Keratinocyte (primary cell): Measurements from ENCODE around the gene GIPC1. TPM values are rescaled to one million over a fixed set of nuclear protein-coding genes. Genes with fewer than 3 reads are reported as not detected.

Experiments
- DNase-seq: peaks from one replicate; pipeline ENCODE4 v3.0.0-alpha.2; 2011; ENCODE audit warnings: low read depth, missing footprints, low spot score
- FAIRE-seq: peaks from 2 replicates; lab custom pipeline; 2011; peaks lifted over from hg19 to GRCh38; lab: Jason Lieb, UNC
- H2AFZ ChIP-seq: 2 replicates; pipeline ENCODE4 v1.6.0; 2012; ENCODE audit warnings: low read length, control low read depth, inconsistent platforms; ENCODE audit not compliant: control insufficient read depth
- H3K27ac ChIP-seq: 2 replicates; pipeline ENCODE4 v1.5.1; 2011; ENCODE audit warnings: low read length; ENCODE audit not compliant: control insufficient read depth, insufficient read depth
- H3K27me3 ChIP-seq: 3 replicates; pipeline ENCODE4 v1.6.0; 2011; ENCODE audit warnings: low read length; ENCODE audit not compliant: control insufficient read depth, insufficient read depth; ENCODE audit errors: extremely low read depth
- H3K36me3 ChIP-seq, 2 experiments: 2 replicates in 1 of 2; 3 replicates in 1 of 2; pipeline ENCODE4 v1.5.1; 2011; ENCODE audit warnings: low read length in 2 of 2, mild to moderate bottlenecking in 1 of 2; ENCODE audit not compliant: control insufficient read depth in 2 of 2, insufficient read depth in 2 of 2; ENCODE audit errors: extremely low read depth in 1 of 2
- H3K4me1 ChIP-seq: 3 replicates; pipeline ENCODE4 v1.5.1; 2011; ENCODE audit warnings: low read length; ENCODE audit not compliant: control insufficient read depth, insufficient read depth; ENCODE audit errors: extremely low read depth
- H3K4me2 ChIP-seq: 3 replicates; pipeline ENCODE4 v1.6.0; 2011; ENCODE audit warnings: low read depth, low read length; ENCODE audit not compliant: control insufficient read depth, insufficient read depth; ENCODE audit errors: extremely low read depth
- H3K4me3 ChIP-seq, 3 experiments: fragments of 200-600 bp in 1 of 3; sonication (generic) in 1 of 3; 2 replicates in 2 of 3; 3 replicates in 1 of 3; pipeline ENCODE4 v1.5.1; 2011 to 2016; ENCODE audit warnings: low read length in 3 of 3, mild to moderate bottlenecking in 3 of 3, control low read depth in 2 of 3, inconsistent platforms in 1 of 3, low read depth in 1 of 3, mixed read lengths in 1 of 3, mixed run types in 1 of 3, moderate library complexity in 1 of 3; ENCODE audit not compliant: control insufficient read depth in 2 of 3, insufficient read depth in 2 of 3; ENCODE audit errors: extremely low read depth in 1 of 3
- H3K79me2 ChIP-seq: 2 replicates; pipeline ENCODE4 v1.6.0; 2012; ENCODE audit warnings: low read length; ENCODE audit not compliant: control insufficient read depth, insufficient read depth
- H3K9ac ChIP-seq: 3 replicates; pipeline ENCODE4 v1.6.0; 2011; ENCODE audit warnings: low read length; ENCODE audit not compliant: control insufficient read depth, insufficient read depth; ENCODE audit errors: extremely low read depth
- H3K9me1 ChIP-seq: 3 replicates; pipeline ENCODE4 v1.6.0; 2011; ENCODE audit warnings: low read length; ENCODE audit not compliant: control insufficient read depth, insufficient read depth; ENCODE audit errors: extremely low read depth
- H3K9me3 ChIP-seq: 2 replicates; pipeline ENCODE4 v1.5.1; 2012; ENCODE audit warnings: low read depth, low read length; ENCODE audit not compliant: control insufficient read depth
- H4K20me1 ChIP-seq: 3 replicates; pipeline ENCODE4 v1.6.0; 2011; ENCODE audit warnings: low read length; ENCODE audit not compliant: control insufficient read depth, insufficient read depth; ENCODE audit errors: extremely low read depth
- CTCF ChIP-seq, 3 experiments: IDR thresholded peaks in 1 of 3; conservative IDR thresholded peaks in 1 of 3; optimal IDR thresholded peaks in 1 of 3; 2 replicates in 2 of 3; 3 replicates in 1 of 3; pipeline versions ENCODE3 to v1.5.1; 2011; ENCODE audit warnings: low read length in 3 of 3, mild to moderate bottlenecking in 3 of 3, moderate library complexity in 2 of 3, control low read depth in 1 of 3, inconsistent platforms in 1 of 3; ENCODE audit not compliant: insufficient read depth in 2 of 3; ENCODE audit errors: extremely low read depth in 1 of 3
- EZH2 ChIP-seq: IDR thresholded peaks from one replicate; pipeline ENCODE4 v1.6.1; 2012; ENCODE audit warnings: inconsistent platforms, mild to moderate bottlenecking, low read length, moderate library complexity
- dilution Hi-C: fragments of 300-500 bp; cut with MboI; formaldehyde crosslinking; loops from one replicate; pipeline ENCODE4 v1.7.0; 2020; ENCODE audit warnings: low sequenced_read_pairs; ENCODE audit not compliant: extremely low pct_ligation_motif_present
- polyA plus RNA-seq, 5 experiments: library from polyadenylated mRNA; depleted of rRNA in 3 of 5; stranded (reverse) in 3 of 5; stranded (forward) in 1 of 5; unstranded in 1 of 5; fragments of >200 nt; gene quantifications; 1 replicate in 1 of 5; 2 replicates in 3 of 5; 3 replicates in 1 of 5; pipeline versions ENCODE4 v1.2.1 to v1.2.3, GENCODE V29; 2011 to 2012; ENCODE audit warnings: missing spikeins in 2 of 5, low read depth in 1 of 5, low replicate concordance in 1 of 5

GIPC1 gene
- polyA plus RNA-seq, 1 donor (not counting 4 experiments of a cell fraction or from before 2014, with no cell fraction given), result 166 TPM

- Histone ChIP-seq H3K9me3 (no peaks in the 10 kb centered on the region), H3K36me3 (peaks cover 27 to 49% of the 10 kb centered on the region in 2 experiments), H2AFZ (no peak overlapping the region), H4K20me1 (peaks cover 5% of the 10 kb centered on the region), H3K79me2 (peaks cover 17% of the 10 kb centered on the region), H3K27ac (no peak overlapping the region), H3K27me3 (no peaks in the 10 kb centered on the region), H3K4me2 (no peak overlapping the region), H3K4me3 (no peak overlapping the region), H3K9ac (no peak overlapping the region), H3K4me1 (peaks cover 18% of the 10 kb centered on the region), H3K9me1 (no peaks in the 10 kb centered on the region)
- TF ChIP-seq CTCF (optimal IDR thresholded peaks at IDR 0.05 in 1 of 3, IDR thresholded peaks at IDR 0.05 in 1 of 3, conservative IDR thresholded peaks at IDR 0.05 in 1 of 3; ENCODE audit: extremely low read depth in 1 of 3, insufficient read depth in 2 of 3, low read length in 3 of 3), result no peak
- no peak for TF ChIP-seq EZH2
- FAIRE-seq, result no peak
- dilution Hi-C loops, result no loop called here
- no peak for DNase-seq
Observed at GRCh38 chr19:14480700-14481079, 15.2 kb downstream of the GIPC1 start.

GRCh38 chr19:14479975-14480699 is 15.8 kb downstream of the GIPC1 start:
- dilution Hi-C loops, result no loop called here
- H3K9me3 ChIP-seq, result no peaks in the 10 kb centered on the region
- peaks cover 5% of the 10 kb centered on the region for H4K20me1 ChIP-seq
- no peak overlapping the region for H3K4me2 ChIP-seq
- peaks cover 22% of the 10 kb centered on the region for H3K4me1 ChIP-seq
- peaks cover 27 to 49% of the 10 kb centered on the region in 2 experiments for H3K36me3 ChIP-seq
- H3K4me3 ChIP-seq, result no peak overlapping the region
- no peaks in the 10 kb centered on the region for H3K9me1 ChIP-seq
- no peak overlapping the region for H3K9ac ChIP-seq
- DNase-seq (no peak), FAIRE-seq (no peak)
- H2AFZ ChIP-seq, result no peak overlapping the region
- peaks cover 15% of the 10 kb centered on the region for H3K79me2 ChIP-seq
- TF ChIP-seq CTCF (optimal IDR thresholded peaks at IDR 0.05 in 1 of 3, IDR thresholded peaks at IDR 0.05 in 1 of 3, conservative IDR thresholded peaks at IDR 0.05 in 1 of 3; ENCODE audit: extremely low read depth in 1 of 3, insufficient read depth in 2 of 3, low read length in 3 of 3) (peak; percentile 75 to 86 (median 79)), EZH2 (no peak)
- H3K27ac ChIP-seq, result no peak overlapping the region
- no peaks in the 10 kb centered on the region for H3K27me3 ChIP-seq
